A673 (cell line): ENCODE data around the gene GRIN3A.

Source experiments
- EZH2 ChIP-seq: fragments of 200-600 bp; sonication (generic); IDR thresholded peaks from 2 replicates; pipeline ENCODE4 v1.6.1; 2017; ENCODE audit warnings: borderline replicate concordance, low read depth, mild to moderate bottlenecking, mixed read lengths, antibody characterized with exemption, low read length; ENCODE audit not compliant: poor library complexity, severe bottlenecking
- TF ChIP-seq, protein P1 (sequence below): fragments of 300-800, 200-600 bp; sonication (generic); conservative IDR thresholded peaks from 2 replicates; pipeline ENCODE4 v1.5.1; 2017; ENCODE audit warnings: low read depth, mild to moderate bottlenecking, antibody characterized with exemption, low read length, moderate library complexity, mixed read lengths

DNA sequence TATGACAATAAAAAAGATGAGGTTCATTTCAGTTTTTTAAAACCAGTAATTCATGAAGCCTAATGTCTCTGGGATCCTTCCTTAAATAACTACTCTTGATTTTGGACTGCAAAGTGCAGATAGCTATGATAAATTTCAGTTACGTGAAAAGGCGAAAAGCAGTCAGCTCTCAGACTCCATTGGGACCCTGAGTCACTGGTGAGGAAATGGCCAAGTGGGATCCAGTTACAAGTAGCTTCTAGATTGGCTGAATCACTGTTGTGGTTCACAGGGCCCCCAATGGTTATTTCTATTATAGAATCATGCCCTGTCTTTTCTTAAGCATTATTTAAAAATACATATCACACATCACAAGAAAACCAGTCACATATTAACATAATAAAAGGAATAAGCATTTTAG lies 112.6 kb downstream of the GRIN3A start:
- TF ChIP-seq, protein P1, sequence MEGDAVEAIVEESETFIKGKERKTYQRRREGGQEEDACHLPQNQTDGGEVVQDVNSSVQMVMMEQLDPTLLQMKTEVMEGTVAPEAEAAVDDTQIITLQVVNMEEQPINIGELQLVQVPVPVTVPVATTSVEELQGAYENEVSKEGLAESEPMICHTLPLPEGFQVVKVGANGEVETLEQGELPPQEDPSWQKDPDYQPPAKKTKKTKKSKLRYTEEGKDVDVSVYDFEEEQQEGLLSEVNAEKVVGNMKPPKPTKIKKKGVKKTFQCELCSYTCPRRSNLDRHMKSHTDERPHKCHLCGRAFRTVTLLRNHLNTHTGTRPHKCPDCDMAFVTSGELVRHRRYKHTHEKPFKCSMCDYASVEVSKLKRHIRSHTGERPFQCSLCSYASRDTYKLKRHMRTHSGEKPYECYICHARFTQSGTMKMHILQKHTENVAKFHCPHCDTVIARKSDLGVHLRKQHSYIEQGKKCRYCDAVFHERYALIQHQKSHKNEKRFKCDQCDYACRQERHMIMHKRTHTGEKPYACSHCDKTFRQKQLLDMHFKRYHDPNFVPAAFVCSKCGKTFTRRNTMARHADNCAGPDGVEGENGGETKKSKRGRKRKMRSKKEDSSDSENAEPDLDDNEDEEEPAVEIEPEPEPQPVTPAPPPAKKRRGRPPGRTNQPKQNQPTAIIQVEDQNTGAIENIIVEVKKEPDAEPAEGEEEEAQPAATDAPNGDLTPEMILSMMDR: no peak
- no peak for TF ChIP-seq EZH2
